Measurements from ENCODE around the gene SPOCK1. TPM values are rescaled to one million over a fixed set of nuclear protein-coding genes. Genes with fewer than 3 reads are reported as not detected.
A peak's percentile ranks its signal among the peaks of the same experiment; 100 is the strongest.

Gene SPOCK1
- total RNA-seq, 1 experiment from 2014 or later = 10.9 TPM

GRCh38 chr5:137340881-137341280 is 158.2 kb downstream of the SPOCK1 start:
- no peak overlapping the region for H4K5ac ChIP-seq (ENCODE audit: insufficient read length, low read depth, low read length)
- H3K27me3 Mint-ChIP-seq (ENCODE audit: low read depth) = no peaks in the 10 kb centered on the region; the same call in 1 of the 2 replicates
- no peak overlapping the region for H3K9ac ChIP-seq (ENCODE audit: extremely low read depth, insufficient read length, low read length)
- H3K18ac ChIP-seq (ENCODE audit: insufficient read length, low read depth, low read length) = no peak overlapping the region
- no CpG with 5 or more reads among the region's 4 CpGs for WGBS (ENCODE audit: extremely low coverage, insufficient read length, low lambda C conversion rate)
- no peak for DNase-seq
- H4K91ac ChIP-seq (ENCODE audit: insufficient read length, low read depth, low read length) = no peak overlapping the region
- H3K27ac Mint-ChIP-seq = peak overlapping the region in 1 of 3 experiments; percentile 87; a peak in 1 of 7 replicates
- H2BK120ac ChIP-seq (ENCODE audit: low read depth, low read length, poor library complexity, severe bottlenecking) = no peak overlapping the region
- no peak overlapping the region for H3K4me3 Mint-ChIP-seq
- H2AK5ac ChIP-seq (ENCODE audit: insufficient read length, low read length) = no peak overlapping the region
- H3K36me3 Mint-ChIP-seq (ENCODE audit: insufficient read depth in 1 of 3, low read depth in 3 of 3) = no peaks in the 10 kb centered on the region
- no peak overlapping the region for H3T11ph ChIP-seq (ENCODE audit: low read length)
- no peak for TF ChIP-seq CTCF (conservative IDR thresholded peaks at IDR 0.05)
- no peaks in the 10 kb centered on the region for H3K27me3 ChIP-seq (ENCODE audit: insufficient read depth, low read length)
- H3K27ac ChIP-seq (ENCODE audit: insufficient read length, low read depth, low read length) = no peak overlapping the region
- peaks cover 17 to 19% of the 10 kb centered on the region in 2 experiments for H3K4me1 Mint-ChIP-seq
- no peaks in the 10 kb centered on the region for H3K79me1 ChIP-seq (ENCODE audit: insufficient read depth, low read depth, low read length, poor library complexity, severe bottlenecking)
- H4K8ac ChIP-seq (replicated peaks; ENCODE audit: insufficient read length, low read depth, low read length) = no peak overlapping the region
- H3K9me3 ChIP-seq (ENCODE audit: control insufficient read depth, low read depth, low read length) = no peaks in the 10 kb centered on the region
- no peaks in the 10 kb centered on the region for H3K9me3 Mint-ChIP-seq
- no peak overlapping the region for H3K14ac ChIP-seq (ENCODE audit: insufficient read depth, low read length)
- H3K56ac ChIP-seq (ENCODE audit: insufficient read length, low read depth, low read length) = no peak overlapping the region
- no peaks in the 10 kb centered on the region for H3K79me2 ChIP-seq (ENCODE audit: insufficient read depth, low read length)
- H2BK5ac ChIP-seq (ENCODE audit: insufficient read length, low read length) = no peak overlapping the region
- no peak overlapping the region for H2BK15ac ChIP-seq (ENCODE audit: low read depth, low read length)
- H3K4me2 ChIP-seq (ENCODE audit: insufficient read depth, insufficient read length, low read length) = no peak overlapping the region
- H2AFZ ChIP-seq (ENCODE audit: low read length) = no peak overlapping the region
- no peak overlapping the region for H3K4ac ChIP-seq (ENCODE audit: low read depth, low read length)
- H3K4me1 ChIP-seq (ENCODE audit: insufficient read depth, low read length) = no peaks in the 10 kb centered on the region; the same call in 1 of the 2 replicates
- H2BK12ac ChIP-seq (ENCODE audit: insufficient read length, low read depth, low read length) = no peak overlapping the region
- H3K23me2 ChIP-seq (ENCODE audit: insufficient read length, low read depth, low read length, poor library complexity, severe bottlenecking) = no peaks in the 10 kb centered on the region
- H3K23ac ChIP-seq (ENCODE audit: insufficient read length, low read depth, low read length) = no peak overlapping the region
- no peak overlapping the region for H2BK20ac ChIP-seq (ENCODE audit: low read depth, low read length, poor library complexity, severe bottlenecking)
- no peaks in the 10 kb centered on the region for H4K20me1 ChIP-seq (ENCODE audit: control insufficient read depth, insufficient read depth, insufficient read length)

All from H9 (cell line).